SK-N-SH (cell line): ENCODE data around the gene ZNF891.

Experiments
- CTCF ChIP-seq: fragments of 200-600 bp; sonication (generic); IDR thresholded peaks from 2 replicates; pipeline ENCODE4 v1.6.1; 2017; ENCODE audit warnings: antibody characterized with exemption, mild to moderate bottlenecking, moderate library complexity
- EZH2phosphoT487 ChIP-seq: fragments of 200-600 bp; sonication (generic); IDR thresholded peaks from 2 replicates; pipeline ENCODE4 v1.6.1; 2017; ENCODE audit warnings: low read depth, mixed run types, mild to moderate bottlenecking, antibody characterized with exemption, moderate library complexity, borderline replicate concordance
- MAX ChIP-seq: IDR thresholded peaks from 2 replicates; pipeline ENCODE4 v1.4.0; 2012; ENCODE audit warnings: low read depth
- TAF1 ChIP-seq: IDR thresholded peaks from 2 replicates; pipeline ENCODE4 v1.6.1; 2012; ENCODE audit warnings: low read depth, mild to moderate bottlenecking, low read length, moderate library complexity, borderline replicate concordance

GRCh38 chr12:133073836-133074235, 56.2 kb downstream of the ZNF891 start:
- TF ChIP-seq MAX (no peak), CTCF (no peak), TAF1 (no peak), EZH2phosphoT487 (no peak)
